Measurements from ENCODE around the gene UTP25.

DNA sequence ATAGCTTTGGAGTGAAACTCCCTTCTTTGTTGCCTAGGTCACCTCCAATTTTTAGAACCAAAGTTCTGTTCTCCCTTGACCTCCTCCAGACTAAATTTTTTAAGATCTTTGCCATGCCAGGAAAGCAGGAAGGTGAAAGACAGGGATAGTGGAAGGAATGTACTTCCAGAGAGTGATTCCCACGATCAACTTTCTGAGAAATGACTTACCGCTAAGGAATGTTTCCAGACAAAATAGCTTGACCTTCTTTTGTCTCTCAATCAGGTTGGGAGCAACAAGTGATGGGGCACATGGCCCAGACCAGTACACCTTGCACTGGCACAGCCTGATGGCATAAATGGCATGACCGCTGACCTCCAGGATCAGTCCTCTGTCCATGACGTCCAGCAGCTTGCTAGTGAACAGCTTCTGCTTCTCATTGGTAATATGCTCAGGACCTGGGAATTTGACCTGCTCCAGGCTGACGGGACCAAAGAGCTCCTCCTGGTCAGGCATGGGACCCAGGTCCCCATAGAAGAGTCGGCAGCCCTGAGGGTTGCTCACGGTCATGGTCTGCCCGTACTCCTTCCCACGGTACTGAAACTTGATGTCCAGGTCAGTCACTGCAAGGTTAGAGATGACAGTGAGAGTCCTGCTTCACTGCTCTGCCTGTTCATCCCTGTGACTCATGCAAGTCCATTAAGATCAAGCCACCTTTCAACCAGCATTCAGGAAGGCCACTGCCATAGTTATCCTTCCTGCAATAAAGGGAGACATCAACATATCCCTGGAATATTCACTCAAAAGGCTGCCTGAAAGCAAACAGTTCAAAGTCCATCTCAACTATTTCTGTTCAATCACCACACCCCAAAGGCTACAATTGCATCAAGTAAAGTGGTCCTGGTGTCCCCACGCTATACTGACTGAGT, 37.2 kb upstream of the UTP25 start:
- TF ChIP-seq ZNF565 (CRISPR knock-in tag; conservative IDR thresholded peaks at IDR 0.05; ENCODE audit: low read depth) (no peak), ISL1 (CRISPR knock-in tag; IDR thresholded peaks at IDR 0.05) (no peak), ZFP3 (CRISPR knock-in tag; IDR thresholded peaks at IDR 0.05) (no peak), ZFP30 (CRISPR knock-in tag; IDR thresholded peaks at IDR 0.05) (no peak), ZNF70 (CRISPR knock-in tag; IDR thresholded peaks at IDR 0.05) (no peak), TOX (CRISPR knock-in tag; IDR thresholded peaks at IDR 0.05; ENCODE audit: borderline replicate concordance) (no peak)
